Gastroesophageal sphincter (tissue), 3 donors: ENCODE measurements around the gene BBS12.

Experiments used
- EP300 ChIP-seq: sonication (generic); formaldehyde crosslinking; IDR thresholded peaks from one replicate; pipeline ENCODE4 v1.6.1; 2017; ENCODE audit warnings: antibody characterized with exemption, mild to moderate bottlenecking
- POLR2A ChIP-seq, 2 donors: fragments of 450-650 bp; IDR thresholded peaks; one replicate each; pipeline ENCODE4 v1.6.1; 2017; ENCODE audit warnings: antibody characterized with exemption in 2 of 2, mild to moderate bottlenecking in 2 of 2, moderate library complexity in 1 of 2
- POLR2AphosphoS5 ChIP-seq: sonication (generic); formaldehyde crosslinking; IDR thresholded peaks from one replicate; pipeline ENCODE4 v1.6.1; 2017; ENCODE audit warnings: antibody characterized with exemption
- TF ChIP-seq, protein P1 (sequence below), 4 experiments: fragments of 200-600 bp in 2 of 4; fragments of 450-650 bp in 2 of 4; sonication (generic) in 1 of 4; IDR thresholded peaks; one replicate each; pipeline ENCODE4 v1.5.1; 2017 to 2019; ENCODE audit warnings: antibody characterized with exemption in 4 of 4, mild to moderate bottlenecking in 2 of 4, moderate library complexity in 2 of 4

DNA sequence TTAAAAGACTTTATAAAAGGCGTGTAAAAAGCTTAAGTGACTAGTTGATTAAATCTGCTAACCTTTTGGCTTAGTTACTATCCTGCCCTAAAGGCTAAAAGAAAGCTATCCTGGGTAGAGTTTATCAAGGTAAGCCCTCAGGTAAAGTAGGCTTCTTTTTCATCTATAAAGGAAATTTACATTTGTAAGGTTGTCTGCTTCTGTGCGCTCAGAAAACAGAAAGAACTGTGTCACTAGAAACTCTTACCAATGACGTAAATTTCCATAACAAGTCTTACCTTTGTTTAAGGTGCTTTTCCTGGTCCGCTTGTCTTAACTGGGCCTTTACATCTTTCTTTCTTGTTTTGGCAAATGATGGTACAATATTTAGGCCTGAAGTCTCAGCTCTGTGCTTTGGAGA is 56.4 kb downstream of the BBS12 start:
- TF ChIP-seq, protein P1, sequence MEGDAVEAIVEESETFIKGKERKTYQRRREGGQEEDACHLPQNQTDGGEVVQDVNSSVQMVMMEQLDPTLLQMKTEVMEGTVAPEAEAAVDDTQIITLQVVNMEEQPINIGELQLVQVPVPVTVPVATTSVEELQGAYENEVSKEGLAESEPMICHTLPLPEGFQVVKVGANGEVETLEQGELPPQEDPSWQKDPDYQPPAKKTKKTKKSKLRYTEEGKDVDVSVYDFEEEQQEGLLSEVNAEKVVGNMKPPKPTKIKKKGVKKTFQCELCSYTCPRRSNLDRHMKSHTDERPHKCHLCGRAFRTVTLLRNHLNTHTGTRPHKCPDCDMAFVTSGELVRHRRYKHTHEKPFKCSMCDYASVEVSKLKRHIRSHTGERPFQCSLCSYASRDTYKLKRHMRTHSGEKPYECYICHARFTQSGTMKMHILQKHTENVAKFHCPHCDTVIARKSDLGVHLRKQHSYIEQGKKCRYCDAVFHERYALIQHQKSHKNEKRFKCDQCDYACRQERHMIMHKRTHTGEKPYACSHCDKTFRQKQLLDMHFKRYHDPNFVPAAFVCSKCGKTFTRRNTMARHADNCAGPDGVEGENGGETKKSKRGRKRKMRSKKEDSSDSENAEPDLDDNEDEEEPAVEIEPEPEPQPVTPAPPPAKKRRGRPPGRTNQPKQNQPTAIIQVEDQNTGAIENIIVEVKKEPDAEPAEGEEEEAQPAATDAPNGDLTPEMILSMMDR (IDR thresholded peaks at IDR 0.05) = no peak
- TF ChIP-seq POLR2A (IDR thresholded peaks at IDR 0.05) = no peak
- TF ChIP-seq EP300 = no peak
- TF ChIP-seq POLR2AphosphoS5 = no peak
